HepG2 (cell line): ENCODE results near the gene PUS3. TPM values are rescaled to one million over a fixed set of nuclear protein-coding genes. Genes with fewer than 3 reads are reported as not detected.

Source experiments
- ATAC-seq: fragments of 200-7000 bp; cut with Tn5 transposase; 3 replicates; pipeline ENCODE4 v1.9.1; 2020; ENCODE audit warnings: mild to moderate bottlenecking, moderate library complexity
- BruUV-seq: library from RNA; stranded (reverse); fragments of 400-500 nt; replicated peaks from 2 replicates; lab custom pipeline; 2021; lab: Mats Ljungman, UMichigan
- CTCF ChIA-PET: fragments of 300-600 bp; formaldehyde crosslinking; extraction: SDS; loops from one replicate; lab custom pipeline; 2021; ENCODE audit warnings: low total read pairs, inconsistent platforms, low intra/inter-chr PET ratio; lab: Yijun Ruan, JAX
- POLR2A ChIA-PET: fragments of 350-600 bp; sonication (Branson Sonifier 250); formaldehyde crosslinking; loops from one replicate; lab custom pipeline; 2020; ENCODE audit warnings: antibody characterized with exemption, inconsistent platforms; lab: Yijun Ruan, JAX
- DNase-seq: peaks from one replicate; pipeline ENCODE4 v3.0.0-alpha.2; 2015; ENCODE audit warnings: low spot score
- FAIRE-seq: peaks from 3 replicates; lab custom pipeline; 2011; peaks lifted over from hg19 to GRCh38; lab: Jason Lieb, UNC
- H2AFZ ChIP-seq: one replicate; pipeline ENCODE4 v1.6.1; 2011; ENCODE audit warnings: low read length, inconsistent platforms
- H3K27ac ChIP-seq: fragments of 300-600 bp; 3 replicates; pipeline ENCODE4 v1.8.0; 2011; ENCODE audit warnings: mixed run types, mild to moderate bottlenecking, mixed read lengths, low read length, inconsistent platforms; ENCODE audit not compliant: insufficient read depth; ENCODE audit errors: extremely low read length
- H3K27me3 ChIP-seq, 2 experiments: fragments of 200-600 bp in 1 of 2; 2 replicates in 1 of 2; 3 replicates in 1 of 2; pipeline versions ENCODE4 v1.6.0 to v1.8.0; 2011; ENCODE audit warnings: low read length in 2 of 2, mild to moderate bottlenecking in 2 of 2, moderate library complexity in 2 of 2, inconsistent platforms in 1 of 2; ENCODE audit not compliant: insufficient read depth in 2 of 2, control insufficient read depth in 1 of 2
- H3K36me3 ChIP-seq, 2 experiments: fragments of 200-600 bp in 1 of 2; replicated peaks in 1 of 2; 2 replicates in 1 of 2; 3 replicates in 1 of 2; pipeline versions ENCODE4 v1.5.1 to v1.8.0; 2011; ENCODE audit warnings: low read length in 2 of 2, inconsistent platforms in 1 of 2; ENCODE audit not compliant: insufficient read depth in 2 of 2, control insufficient read depth in 1 of 2
- H3K4me1 ChIP-seq: 2 replicates; pipeline ENCODE4 v1.5.1; 2012; ENCODE audit warnings: low read length, inconsistent platforms; ENCODE audit not compliant: insufficient read depth
- H3K4me2 ChIP-seq: 2 replicates; pipeline ENCODE4 v1.6.0; 2011; ENCODE audit warnings: low read depth, low read length, inconsistent platforms
- H3K4me3 ChIP-seq, 3 experiments: fragments of 200-600 bp in 1 of 3; sonication (generic), shearing (Covaris generic) in 1 of 3; replicated peaks in 1 of 3; 2 replicates each; pipeline ENCODE4 v1.5.1; 2011 to 2016; ENCODE audit warnings: low read length in 3 of 3, inconsistent platforms in 2 of 3, low read depth in 2 of 3, mild to moderate bottlenecking in 2 of 3, control low read depth in 1 of 3, mixed read lengths in 1 of 3; ENCODE audit not compliant: insufficient read depth in 1 of 3
- H3K79me2 ChIP-seq: one replicate; pipeline ENCODE4 v1.6.1; 2011; ENCODE audit warnings: low read length, inconsistent platforms; ENCODE audit not compliant: insufficient read depth
- H3K9ac ChIP-seq: 2 replicates; pipeline ENCODE4 v1.6.0; 2011; ENCODE audit warnings: mild to moderate bottlenecking, low read depth, low read length, inconsistent platforms; ENCODE audit not compliant: insufficient read depth
- H3K9me3 ChIP-seq: 2 replicates; pipeline ENCODE4 v1.5.1; 2012; ENCODE audit warnings: mild to moderate bottlenecking, low read length
- H4K20me1 ChIP-seq: 2 replicates; pipeline ENCODE4 v1.6.0; 2011; ENCODE audit warnings: inconsistent platforms, mild to moderate bottlenecking, low read length, moderate library complexity; ENCODE audit not compliant: insufficient read depth
- ATAD3A ChIP-seq: sonication (generic); formaldehyde crosslinking; IDR thresholded peaks from 2 replicates; pipeline ENCODE4 v1.4.0; 2020; ENCODE audit warnings: missing genetic modification reagents
- CBFB ChIP-seq: sonication (generic); formaldehyde crosslinking; IDR thresholded peaks from 2 replicates; pipeline ENCODE4 v1.4.0; 2020; ENCODE audit warnings: missing genetic modification reagents
- ELF1 ChIP-seq: sonication (generic); formaldehyde crosslinking; IDR thresholded peaks from 2 replicates; pipeline ENCODE4 v1.4.0; 2020; ENCODE audit warnings: missing genetic modification reagents
- FOSL2 ChIP-seq: sonication (generic); formaldehyde crosslinking; IDR thresholded peaks from 2 replicates; pipeline ENCODE4 v1.4.0; 2020; ENCODE audit warnings: missing genetic modification reagents
- GATAD2A ChIP-seq: IDR thresholded peaks from 2 replicates; pipeline ENCODE4 v1.6.1; 2016
- KAT8 ChIP-seq: IDR thresholded peaks from 2 replicates; pipeline ENCODE4 v1.6.1; 2016; ENCODE audit warnings: missing genetic modification reagents, missing compliant biosample characterization
- RAD51 ChIP-seq: fragments of 450-650 bp; IDR thresholded peaks from 2 replicates; pipeline ENCODE4 v1.6.1; 2016; ENCODE audit warnings: borderline replicate concordance
- RXRA ChIP-seq: sonication (generic); formaldehyde crosslinking; IDR thresholded peaks from 2 replicates; pipeline ENCODE4 v1.5.1; 2020; ENCODE audit warnings: missing genetic modification reagents
- SAP130 ChIP-seq: IDR thresholded peaks from 2 replicates; pipeline ENCODE4 v1.6.1; 2016; ENCODE audit warnings: low read depth
- SOX6 ChIP-seq, 2 experiments: fragments of 450-650 bp in 1 of 2; sonication (generic) in 1 of 2; formaldehyde crosslinking in 1 of 2; IDR thresholded peaks; 2 replicates each; pipeline versions ENCODE4 v1.4.0 to v1.6.1; 2017 to 2020; ENCODE audit warnings: antibody characterized with exemption in 1 of 2, mild to moderate bottlenecking in 1 of 2, missing genetic modification reagents in 1 of 2
- U2AF1 ChIP-seq: fragments of 200-400 bp; formaldehyde crosslinking; optimal IDR thresholded peaks from 2 replicates; pipeline ENCODE3; 2017; ENCODE audit warnings: mild to moderate bottlenecking, low read depth, low read length
- ZBTB38 ChIP-seq: sonication (generic); formaldehyde crosslinking; IDR thresholded peaks from 2 replicates; pipeline ENCODE4 v1.5.1; 2020; ENCODE audit warnings: mild to moderate bottlenecking, missing genetic modification reagents
- ZSCAN29 ChIP-seq: sonication (generic); formaldehyde crosslinking; conservative IDR thresholded peaks from 2 replicates; pipeline ENCODE4 v1.4.0; 2020; ENCODE audit warnings: mild to moderate bottlenecking, missing genetic modification reagents
- WGBS: methylation state at CpG from one replicate; pipeline ENCODE4 v1.1.6; 2017; ENCODE audit warnings: low lambda C conversion rate; 5-methylcytosine and 5-hydroxymethylcytosine counted together
- in situ Hi-C: cut with HindIII; loops from 2 replicates; pipeline ENCODE4 v1.10.0; 2017; ENCODE audit warnings: low pct_unique_long_range_greater_than_20kb; ENCODE audit not compliant: extremely low pct_ligation_motif_present
- intact Hi-C: fragments of 100-400 bp; cut with micrococcal nuclease; formaldehyde crosslinking; loops from one replicate; pipeline ENCODE4 v1.10.0; 2022; ENCODE audit not compliant: unreplicated experiment
- polyA plus RNA-seq, 8 experiments: library from polyadenylated mRNA; depleted of rRNA in 3 of 8; stranded (reverse) in 7 of 8; unstranded in 1 of 8; fragments of >200 nt; fragmentation: Illumina TruSeq in 4 of 8; extraction: Trizol in 4 of 8; gene quantifications; 2 replicates each; pipeline versions ENCODE4 v1.2.1 to v1.2.3, GENCODE V29; 2011 to 2016; ENCODE audit warnings: low read depth in 4 of 8, missing spikeins in 1 of 8, mixed read lengths in 1 of 8; ENCODE audit not compliant: insufficient read depth in 1 of 8
- total RNA-seq, 5 experiments: library from RNA; depleted of rRNA; stranded (reverse); fragments of >200 nt; fragmentation: Illumina TruSeq; extraction: Trizol; gene quantifications; 2 replicates each; pipeline ENCODE4 v1.2.3, GENCODE V29; 2016; ENCODE audit warnings: low read depth in 1 of 5
- TF ChIP-seq, protein P1 (sequence below): sonication (generic); formaldehyde crosslinking; IDR thresholded peaks from 2 replicates; pipeline ENCODE4 v1.4.0; 2020; ENCODE audit warnings: missing genetic modification reagents
- TF ChIP-seq, protein P2 (sequence below): sonication (generic); formaldehyde crosslinking; IDR thresholded peaks from 2 replicates; pipeline ENCODE4 v1.4.0; 2020; ENCODE audit warnings: mild to moderate bottlenecking, missing genetic modification reagents

The PUS3 gene
- total and polyA plus RNA-seq, 2 of the 13 experiments (the other 11 are each of a cell fraction or from before 2014, with no cell fraction given), result 6.0 to 18.2 TPM

DNA sequence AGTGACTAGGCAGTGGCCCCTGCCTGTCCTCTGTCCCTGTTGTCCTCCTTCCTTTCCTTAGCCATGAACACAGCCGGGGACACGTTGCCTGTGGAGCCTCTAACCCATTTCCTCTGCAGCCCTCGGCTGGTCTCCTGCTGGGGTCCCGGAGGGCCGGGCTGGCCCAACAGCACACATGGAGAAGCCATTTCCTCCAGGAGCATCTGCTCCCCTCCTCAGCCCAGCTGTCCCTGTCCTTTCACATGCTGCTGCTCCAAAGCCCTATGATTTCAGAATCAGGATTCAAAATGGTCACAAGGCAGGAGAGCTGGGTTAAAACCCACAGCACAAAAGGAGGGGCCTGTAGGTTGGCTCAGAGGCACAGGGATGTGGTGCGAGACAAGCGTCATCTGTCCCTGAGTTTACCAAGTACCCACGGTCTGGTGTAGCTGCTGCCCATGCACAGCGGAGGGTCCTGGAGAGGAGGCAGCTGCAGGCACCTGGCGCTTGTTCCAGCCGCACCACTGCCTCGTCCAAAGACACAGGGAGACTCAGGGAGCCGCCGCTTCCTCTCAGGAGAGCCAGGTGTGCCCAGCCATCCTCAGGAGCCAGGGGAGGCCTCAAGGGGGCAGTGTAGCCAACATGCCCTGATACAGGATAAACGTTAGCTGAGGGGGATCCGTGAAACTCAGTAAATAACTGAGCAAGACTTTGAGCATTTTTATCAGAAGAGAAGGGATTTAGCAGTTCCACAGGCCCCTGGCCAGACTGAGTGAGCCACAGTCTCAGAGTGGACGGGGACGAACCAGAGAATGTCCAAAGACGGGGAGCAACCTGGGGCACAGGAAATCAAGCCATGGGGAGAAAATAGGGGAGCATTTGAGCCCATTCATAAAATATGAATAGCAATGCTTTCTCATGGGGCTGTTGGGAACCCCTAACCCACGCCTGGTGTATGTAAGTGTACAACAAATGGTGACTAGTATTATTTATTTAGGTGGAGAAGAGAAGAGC is 38.9 kb upstream of the PUS3 start:
- H3K4me3 ChIP-seq, result peak overlapping the region; percentile 36 to 64 (median 37)
- no peaks in the 10 kb centered on the region for H3K79me2 ChIP-seq
- in situ Hi-C loops, result loop anchor here (5.0 kb wide), 1 partner anchor 120 kb away; the partner anchor contains the start of gene CDON
- FAIRE-seq (peak; percentile 44), ATAC-seq (peak; percentile 93), DNase-seq (peak; percentile 60)
- CTCF ChIA-PET, result interaction anchor here (0.7 to 2.5 kb wide), 3 partner anchors 120 to 252 kb away, joined by 3 to 15 read pairs (median 3); no protein-coding TSS in a partner anchor
- H3K27me3 ChIP-seq, result peaks cover 0 to 3% of the 10 kb centered on the region in 2 experiments; a peak in 1 of 5 replicates
- BruUV-seq, result no TSS peak
- no peaks in the 10 kb centered on the region for H3K36me3 ChIP-seq
- peaks cover 43% of the 10 kb centered on the region for H3K4me1 ChIP-seq
- intact Hi-C loops, result loop anchor here (1.0 to 2.0 kb wide), 4 partner anchors 17 to 252 kb away; no protein-coding TSS in a partner anchor
- POLR2A ChIA-PET, result no interaction called here
- no peaks in the 10 kb centered on the region for H3K9me3 ChIP-seq
- no peak overlapping the region for H3K27ac ChIP-seq
- no peaks in the 10 kb centered on the region for H4K20me1 ChIP-seq
- H2AFZ ChIP-seq, result no peak overlapping the region
- peak overlapping the region; percentile 40 for H3K9ac ChIP-seq
- 21% methylated on average over 11 of the region's 20 CpGs for WGBS
- peak overlapping the region; percentile 82 for H3K4me2 ChIP-seq
- peak; percentile 44; the same call in 1 of the 2 replicates for TF ChIP-seq GATAD2A (CRISPR knock-in tag)
- 0 out of 2 replicates have a peak, but pooled peaks have one; percentile 33 for TF ChIP-seq KAT8 (CRISPR knock-in tag)
- no peak for TF ChIP-seq ZSCAN29 (CRISPR knock-in tag)
- no peak for TF ChIP-seq FOSL2 (CRISPR knock-in tag)
- peak; percentile 47; the same call in 1 of the 2 replicates for TF ChIP-seq SAP130
- TF ChIP-seq, protein P1, sequence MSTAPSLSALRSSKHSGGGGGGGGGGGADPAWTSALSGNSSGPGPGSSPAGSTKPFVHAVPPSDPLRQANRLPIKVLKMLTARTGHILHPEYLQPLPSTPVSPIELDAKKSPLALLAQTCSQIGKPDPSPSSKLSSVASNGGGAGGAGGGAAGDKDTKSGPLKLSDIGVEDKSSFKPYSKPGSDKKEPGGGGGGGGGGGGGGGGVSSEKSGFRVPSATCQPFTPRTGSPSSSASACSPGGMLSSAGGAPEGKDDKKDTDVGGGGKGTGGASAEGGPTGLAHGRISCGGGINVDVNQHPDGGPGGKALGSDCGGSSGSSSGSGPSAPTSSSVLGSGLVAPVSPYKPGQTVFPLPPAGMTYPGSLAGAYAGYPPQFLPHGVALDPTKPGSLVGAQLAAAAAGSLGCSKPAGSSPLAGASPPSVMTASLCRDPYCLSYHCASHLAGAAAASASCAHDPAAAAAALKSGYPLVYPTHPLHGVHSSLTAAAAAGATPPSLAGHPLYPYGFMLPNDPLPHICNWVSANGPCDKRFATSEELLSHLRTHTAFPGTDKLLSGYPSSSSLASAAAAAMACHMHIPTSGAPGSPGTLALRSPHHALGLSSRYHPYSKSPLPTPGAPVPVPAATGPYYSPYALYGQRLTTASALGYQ, result peak; percentile 24; the same call in 1 of the 2 replicates
- no peak for TF ChIP-seq U2AF1
- TF ChIP-seq, protein P2, sequence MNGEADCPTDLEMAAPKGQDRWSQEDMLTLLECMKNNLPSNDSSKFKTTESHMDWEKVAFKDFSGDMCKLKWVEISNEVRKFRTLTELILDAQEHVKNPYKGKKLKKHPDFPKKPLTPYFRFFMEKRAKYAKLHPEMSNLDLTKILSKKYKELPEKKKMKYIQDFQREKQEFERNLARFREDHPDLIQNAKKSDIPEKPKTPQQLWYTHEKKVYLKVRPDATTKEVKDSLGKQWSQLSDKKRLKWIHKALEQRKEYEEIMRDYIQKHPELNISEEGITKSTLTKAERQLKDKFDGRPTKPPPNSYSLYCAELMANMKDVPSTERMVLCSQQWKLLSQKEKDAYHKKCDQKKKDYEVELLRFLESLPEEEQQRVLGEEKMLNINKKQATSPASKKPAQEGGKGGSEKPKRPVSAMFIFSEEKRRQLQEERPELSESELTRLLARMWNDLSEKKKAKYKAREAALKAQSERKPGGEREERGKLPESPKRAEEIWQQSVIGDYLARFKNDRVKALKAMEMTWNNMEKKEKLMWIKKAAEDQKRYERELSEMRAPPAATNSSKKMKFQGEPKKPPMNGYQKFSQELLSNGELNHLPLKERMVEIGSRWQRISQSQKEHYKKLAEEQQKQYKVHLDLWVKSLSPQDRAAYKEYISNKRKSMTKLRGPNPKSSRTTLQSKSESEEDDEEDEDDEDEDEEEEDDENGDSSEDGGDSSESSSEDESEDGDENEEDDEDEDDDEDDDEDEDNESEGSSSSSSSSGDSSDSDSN (CRISPR knock-in tag), result peak; percentile 43
- no peak for TF ChIP-seq RAD51
- no peak for TF ChIP-seq ATAD3A (CRISPR knock-in tag)
- TF ChIP-seq RXRA (CRISPR knock-in tag), result peak; percentile 24; the same call in 1 of the 2 replicates
- no peak for TF ChIP-seq CBFB (CRISPR knock-in tag)
- no peak for TF ChIP-seq SOX6 (IDR thresholded peaks at IDR 0.05)
- TF ChIP-seq SOX6 (CRISPR knock-in tag; IDR thresholded peaks at IDR 0.05), result 0 out of 2 replicates have a peak, but pooled peaks have one; percentile 25
- TF ChIP-seq ZBTB38, result 0 out of 2 replicates have a peak, but pooled peaks have one; percentile 13
- 0 out of 2 replicates have a peak, but pooled peaks have one; percentile 36 for TF ChIP-seq ELF1 (CRISPR knock-in tag)
